NCI-H2171 (cell line): ENCODE results near the gene MKNK2.
"Not testable (repeated sequence)": the region's sequence is repeated elsewhere in the genome, so short reads cannot be mapped to it uniquely, and the experiment has no call there.

Source experiments
- DNase-seq: peaks from one replicate; lab custom pipeline; 2025; lab: John Stamatoyannopoulos, UW

The MKNK2 gene

GRCh38 chr19:2043961-2044708, 6.9 kb downstream of the MKNK2 start:
- no peak for DNase-seq

GRCh38 chr19:2043251-2043641, 7.8 kb downstream of the MKNK2 start:
- no peak for DNase-seq

- no peak for DNase-seq
Measured at GRCh38 chr19:2042485-2043250, 8.4 kb downstream of the MKNK2 start.

- DNase-seq, result peak; percentile 96
Measured at GRCh38 chr19:2041683-2042484, 9.2 kb downstream of the MKNK2 start.

GRCh38 chr19:2041433-2041682, 9.7 kb downstream of the MKNK2 start:
- no peak for DNase-seq

- DNase-seq, result no peak
Measured at GRCh38 chr19:2040647-2041432, 10.2 kb downstream of the MKNK2 start.

GRCh38 chr19:2039959-2040646, 10.9 kb downstream of the MKNK2 start:
- no peak for DNase-seq

GRCh38 chr19:2039089-2039958, 11.7 kb downstream of the MKNK2 start:
- DNase-seq, result no peak

GRCh38 chr19:2038284-2039088, 12.6 kb downstream of the MKNK2 start:
- no peak for DNase-seq

- no peak for DNase-seq
Measured at GRCh38 chr19:2037651-2038255, 13.3 kb downstream of the MKNK2 start.

- DNase-seq, result no peak
Measured at GRCh38 chr19:2036424-2036823, 14.6 kb downstream of the MKNK2 start.

- DNase-seq, result no peak
Measured at GRCh38 chr19:2035590-2035991, 15.5 kb downstream of the MKNK2 start.

- no peak for DNase-seq
Measured at GRCh38 chr19:2034729-2035589, 16.1 kb downstream of the MKNK2 start.

GRCh38 chr19:2034253-2034652, 16.8 kb downstream of the MKNK2 start:
- DNase-seq, result not testable (repeated sequence)

- DNase-seq, result no peak
Measured at GRCh38 chr19:2033825-2034159, 17.3 kb downstream of the MKNK2 start.

- DNase-seq, result no peak
Measured at GRCh38 chr19:2033115-2033824, 17.8 kb downstream of the MKNK2 start.

GRCh38 chr19:2032296-2032941, 18.6 kb downstream of the MKNK2 start:
- peak; percentile 68 for DNase-seq
